ENCODE measurements around the gene INHBC. TPM values are rescaled to one million over a fixed set of nuclear protein-coding genes. Genes with fewer than 3 reads are reported as not detected.
A peak's percentile ranks its signal among the peaks of the same experiment; 100 is the strongest.
"Not testable (repeated sequence)": the region's sequence is repeated elsewhere in the genome, so short reads cannot be mapped to it uniquely, and the experiment has no call there.

INHBC gene
- total and polyA plus RNA-seq, 8 donors, result 0.37 TPM; not detected in 7

- WGBS, 5 donors, result 93 to 98% (median 96%) methylated on average over 5 of the region's 5 CpGs
- no peak for TF ChIP-seq POLR2AphosphoS5 (IDR thresholded peaks at IDR 0.05)
- TF ChIP-seq EP300 (IDR thresholded peaks at IDR 0.05), result no peak
- TF ChIP-seq CTCF (IDR thresholded peaks at IDR 0.05), result no peak
- TF ChIP-seq POLR2A (IDR thresholded peaks at IDR 0.05), result no peak
- Histone ChIP-seq H3K27ac (no peak overlapping the region), H3K9me3 (no peaks in the 10 kb centered on the region), H3K27me3 (no peaks in the 10 kb centered on the region), H3K4me1 (peaks cover 0 to 35% (median 14%) of the 10 kb centered on the region in 4 donors), H3K36me3 (peaks cover 0 to 37% (median 26%) of the 10 kb centered on the region in 4 donors), H3K4me3 (no peak overlapping the region)
- DNase-seq, result no peak
- intact Hi-C loops (cut with DNase I; ENCODE audit: low total_unique reads), result no loop called here
Observed at GRCh38 chr12:57420482-57420881, 14.1 kb upstream of the INHBC start.

- H3K4me3 ChIP-seq; H3K27me3 ChIP-seq; intact Hi-C loops (cut with DNase I; ENCODE audit: low total_unique reads); H3K27ac ChIP-seq; H3K9me3 ChIP-seq: not testable (repeated sequence)
- WGBS, 5 donors, result 95 to 97% (median 96%) methylated on average over 10 of the region's 10 CpGs
- peaks cover 9 to 26% (median 17%) of the 10 kb centered on the region in 4 donors for H3K4me1 ChIP-seq
- peak in 1 of 2 donors; percentile 18 for DNase-seq
- peaks cover 0 to 30% (median 25%) of the 10 kb centered on the region in 4 donors for H3K36me3 ChIP-seq
Observed at GRCh38 chr12:57426948-57427347, 7.6 kb upstream of the INHBC start.

- peak overlapping the region in 3 of 5 donors; percentile 91 to 99 (median 98) for H3K27ac ChIP-seq
- DNase-seq, result no peak
- TF ChIP-seq POLR2AphosphoS5 (IDR thresholded peaks at IDR 0.05), result no peak
- TF ChIP-seq POLR2A (IDR thresholded peaks at IDR 0.05), result no peak
- no peak for TF ChIP-seq EP300 (IDR thresholded peaks at IDR 0.05)
- TF ChIP-seq CTCF (IDR thresholded peaks at IDR 0.05), result no peak
- H3K4me1 ChIP-seq, result peaks cover 9 to 26% (median 18%) of the 10 kb centered on the region in 4 donors
- no peaks in the 10 kb centered on the region for H3K9me3 ChIP-seq
- peaks cover 0 to 14% (median 10%) of the 10 kb centered on the region in 4 donors for H3K36me3 ChIP-seq
- no peaks in the 10 kb centered on the region for H3K27me3 ChIP-seq
- intact Hi-C loops (cut with DNase I; ENCODE audit: low total_unique reads), result no loop called here
- WGBS, 5 donors, result 63 to 75% (median 72%) methylated on average over 6 of the region's 6 CpGs
- H3K4me3 ChIP-seq, result no peak overlapping the region
Observed at GRCh38 chr12:57428965-57429364, 5.6 kb upstream of the INHBC start.

- Histone ChIP-seq H3K27me3 (no peaks in the 10 kb centered on the region), H3K4me3 (peak overlapping the region; percentile 67 to 83 (median 76)), H3K4me1 (peaks cover 9 to 26% (median 18%) of the 10 kb centered on the region in 4 donors), H3K27ac (peak overlapping the region in 4 of 5 donors; percentile 91 to 99 (median 96)), H3K36me3 (peaks cover 0 to 11% (median 9%) of the 10 kb centered on the region in 4 donors), H3K9me3 (no peaks in the 10 kb centered on the region)
- TF ChIP-seq EP300 (IDR thresholded peaks at IDR 0.05), result no peak
- no peak for TF ChIP-seq CTCF (IDR thresholded peaks at IDR 0.05)
- no peak for TF ChIP-seq POLR2A (IDR thresholded peaks at IDR 0.05)
- no peak for TF ChIP-seq POLR2AphosphoS5 (IDR thresholded peaks at IDR 0.05)
- 24 to 31% (median 27%) methylated on average over 9 of the region's 9 CpGs for WGBS, 5 donors
- intact Hi-C loops (cut with DNase I; ENCODE audit: low total_unique reads), result no loop called here
- peak in 1 of 2 donors; percentile 34 for DNase-seq
Observed at GRCh38 chr12:57429473-57430111, 5.0 kb upstream of the INHBC start.

Data from stomach (tissue), 9 donors.